GM11168 (cell line): ENCODE measurements around the gene ATXN7L3.
"Not testable (repeated sequence)": the region's sequence is repeated elsewhere in the genome, so short reads cannot be mapped to it uniquely, and the experiment has no call there.

Experiments
- in situ Hi-C: fragments of 300-500 bp; cut with MboI; formaldehyde crosslinking; loops from one replicate; pipeline ENCODE4 v1.12.0; 2022; ENCODE audit warnings: low sequenced_read_pairs; ENCODE audit not compliant: unreplicated experiment

Gene ATXN7L3

DNA sequence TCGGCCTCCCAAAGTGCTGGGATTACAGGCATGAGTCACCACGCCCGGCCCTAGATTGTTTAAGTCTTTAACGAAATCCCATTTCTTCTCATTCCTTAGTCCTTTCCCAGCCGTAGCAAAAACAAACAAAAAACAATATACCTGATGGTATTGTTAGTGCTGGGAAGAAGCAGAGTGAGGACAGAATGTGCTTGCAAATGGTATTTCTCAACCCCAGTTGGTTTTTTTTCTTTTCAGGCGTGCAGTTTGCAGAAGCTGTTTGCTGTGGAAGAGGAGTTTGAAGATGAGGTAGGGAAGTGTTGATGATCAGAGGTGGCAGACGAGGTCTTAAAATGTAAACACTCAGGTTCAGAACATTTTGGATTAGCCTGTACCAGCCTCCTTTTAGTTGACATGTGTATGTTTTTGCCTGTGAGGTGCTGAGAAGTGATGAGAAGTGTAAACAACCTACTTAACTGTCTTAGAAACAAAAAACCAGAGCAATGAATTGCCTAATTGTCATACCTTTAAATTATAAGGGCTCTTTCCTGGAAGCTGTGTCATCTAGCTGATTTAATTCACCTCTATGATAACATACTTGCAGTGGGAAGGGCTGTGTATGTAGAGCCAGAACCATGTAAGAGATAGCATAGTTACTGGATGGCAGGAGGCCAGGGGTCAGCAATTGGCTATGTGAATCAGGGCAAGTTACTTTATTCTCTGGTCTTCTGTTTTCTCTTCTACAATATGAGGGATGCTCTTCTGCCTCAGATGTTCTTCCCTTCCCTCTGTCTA lies 54.5 kb downstream of the ATXN7L3 start:
- in situ Hi-C loops, result no loop called here

DNA sequence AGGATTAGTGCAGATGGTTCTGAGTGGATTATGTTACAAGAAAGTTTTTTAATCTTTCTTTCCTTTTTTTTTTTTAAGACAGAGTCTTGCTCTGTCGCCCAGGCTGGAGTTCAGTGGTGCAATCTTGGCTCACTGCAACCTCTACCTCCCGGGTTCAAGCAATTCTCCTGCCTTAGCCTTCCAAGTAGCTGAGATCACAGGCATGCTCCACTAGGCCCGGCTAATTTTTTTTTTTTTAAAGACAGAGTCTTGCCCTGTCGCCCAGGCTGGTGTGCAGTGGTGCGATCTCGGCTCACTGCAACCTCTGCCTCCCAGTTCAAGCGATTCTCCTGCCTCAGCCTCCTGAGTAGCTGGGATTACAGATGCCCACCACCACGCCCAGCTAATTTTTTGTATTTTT lies 55.8 kb downstream of the ATXN7L3 start:
- in situ Hi-C loops, result not testable (repeated sequence)
